GM19351 (cell line): Measurements from ENCODE around the gene TYW1B.
"Not testable (repeated sequence)": the region's sequence is repeated elsewhere in the genome, so short reads cannot be mapped to it uniquely, and the experiment has no call there.

Experiments
- ATAC-seq: cut with Tn5 transposase; IDR thresholded peaks from one replicate; pipeline ENCODE4 v1.9.1; 2021; ENCODE audit warnings: mild to moderate bottlenecking, moderate library complexity; ENCODE audit not compliant: unreplicated experiment

Gene TYW1B

DNA sequence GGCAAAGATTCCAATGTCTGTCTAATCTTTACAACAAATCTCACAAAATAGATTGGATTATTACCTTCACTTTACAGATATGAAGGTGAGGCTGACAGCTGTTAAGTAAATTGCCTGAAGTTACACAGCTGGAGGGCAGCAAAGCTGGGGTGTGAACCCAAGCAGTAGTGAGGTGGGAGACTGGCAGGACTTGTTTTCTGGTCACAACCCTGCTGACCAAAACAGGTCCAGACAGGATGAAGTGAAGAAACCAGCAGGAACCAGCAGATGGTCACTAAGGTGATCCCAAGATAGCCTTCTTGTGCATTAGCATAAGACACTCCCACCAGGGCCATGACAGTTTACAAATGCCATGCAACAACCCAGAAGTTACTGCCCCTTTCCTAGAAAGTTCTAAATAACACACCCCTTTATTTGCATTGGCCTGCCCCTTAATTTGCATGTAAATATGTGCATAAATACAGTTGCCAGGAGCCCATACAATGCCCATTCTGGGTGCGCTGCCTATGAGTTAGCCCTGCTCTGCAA, 195.2 kb downstream of the TYW1B start:
- not testable (repeated sequence) for ATAC-seq

DNA sequence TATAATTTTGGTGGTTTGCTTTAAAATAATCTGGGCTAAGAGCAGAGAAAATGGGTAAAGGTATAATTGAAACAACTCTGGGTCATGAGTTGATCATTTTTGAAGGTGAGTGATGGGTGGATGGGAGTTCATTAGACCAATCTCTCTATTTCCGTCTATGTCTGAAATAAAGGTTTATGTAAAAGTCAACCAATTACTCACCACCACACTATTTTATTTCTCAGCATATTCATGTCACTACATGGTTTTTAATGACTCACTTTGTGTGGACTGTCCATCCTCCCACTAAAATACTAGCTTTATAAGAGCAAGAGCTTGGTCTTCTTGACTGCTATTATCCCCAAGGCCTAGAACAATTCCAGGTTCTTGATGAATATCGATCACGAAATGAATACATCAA, 199.6 kb downstream of the TYW1B start:
- ATAC-seq = not testable (repeated sequence)

DNA sequence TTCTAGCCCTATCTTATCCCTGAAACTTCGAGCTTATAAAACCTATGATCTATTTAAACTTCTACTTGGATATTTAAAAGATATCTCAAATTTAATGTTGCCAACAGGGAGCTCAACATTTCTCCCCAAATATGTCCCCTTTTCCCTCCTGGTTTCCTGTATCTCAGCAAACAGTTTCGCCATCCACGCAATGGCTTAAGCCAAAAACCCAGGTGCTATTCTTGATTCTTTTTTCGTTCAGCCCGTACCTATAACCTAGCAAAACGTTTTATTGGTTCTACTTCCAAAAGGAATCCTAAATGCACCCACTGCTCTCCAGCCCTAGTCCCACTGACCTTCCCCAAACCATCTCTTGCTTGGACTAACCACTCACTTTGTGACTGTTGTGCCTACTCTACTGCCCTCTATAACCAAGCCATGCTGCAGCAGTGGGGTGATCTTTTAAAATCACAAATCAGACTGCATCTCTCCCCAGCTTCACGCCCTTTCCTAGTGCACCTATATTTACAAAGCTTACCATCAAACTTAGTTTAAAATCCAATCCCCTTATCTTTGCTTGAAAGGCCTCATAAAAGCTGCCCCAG, 201.5 kb downstream of the TYW1B start:
- not testable (repeated sequence) for ATAC-seq

DNA sequence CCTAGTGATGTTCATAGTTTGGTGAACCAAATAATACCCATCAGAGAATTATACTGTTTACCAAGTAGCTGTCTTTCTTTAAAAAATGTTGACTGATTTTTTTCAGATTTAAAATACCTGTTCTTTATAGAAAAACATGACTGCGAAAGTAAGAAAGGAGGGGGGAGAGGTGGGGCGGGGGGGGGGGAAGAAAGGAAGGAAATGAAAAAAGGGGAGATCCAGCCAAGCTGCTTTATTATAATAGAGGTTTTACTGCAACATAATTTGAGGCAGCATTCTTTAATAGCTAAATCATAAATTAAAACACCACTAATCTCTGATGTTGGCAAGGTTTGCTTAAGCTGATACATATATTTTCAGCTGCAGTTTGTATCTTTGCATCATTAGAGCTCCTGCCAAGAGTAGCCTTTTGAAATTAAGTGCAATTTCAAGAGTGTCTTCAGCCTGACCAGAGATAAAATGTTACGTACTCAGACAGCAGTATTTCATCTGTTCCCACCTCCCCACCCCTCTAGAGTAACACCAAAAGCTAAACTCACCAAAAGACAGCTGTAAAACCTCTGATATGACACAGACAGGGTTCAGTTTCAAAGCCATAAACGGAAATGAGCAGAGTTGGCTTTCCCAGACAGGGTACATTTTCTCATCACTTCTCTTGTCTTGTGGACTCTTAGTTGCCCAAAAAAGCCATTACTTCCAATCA, 202.1 kb downstream of the TYW1B start:
- peak; percentile 96 for ATAC-seq

DNA sequence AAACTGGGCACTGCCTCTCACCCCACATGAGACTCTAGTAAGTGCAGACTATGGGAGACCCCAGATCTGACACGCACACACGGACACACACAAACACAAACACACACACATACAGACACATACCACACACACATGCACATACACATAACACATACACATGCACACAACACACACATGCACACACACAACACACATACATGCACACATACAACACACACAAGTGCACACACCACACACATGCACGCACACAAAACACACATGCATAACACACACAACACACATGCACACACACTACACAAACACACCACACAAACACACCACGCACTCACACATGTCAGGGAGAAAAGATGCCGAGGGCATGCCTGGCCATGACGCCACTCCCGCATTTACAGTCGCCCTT, 205.5 kb downstream of the TYW1B start:
- ATAC-seq = no peak

DNA sequence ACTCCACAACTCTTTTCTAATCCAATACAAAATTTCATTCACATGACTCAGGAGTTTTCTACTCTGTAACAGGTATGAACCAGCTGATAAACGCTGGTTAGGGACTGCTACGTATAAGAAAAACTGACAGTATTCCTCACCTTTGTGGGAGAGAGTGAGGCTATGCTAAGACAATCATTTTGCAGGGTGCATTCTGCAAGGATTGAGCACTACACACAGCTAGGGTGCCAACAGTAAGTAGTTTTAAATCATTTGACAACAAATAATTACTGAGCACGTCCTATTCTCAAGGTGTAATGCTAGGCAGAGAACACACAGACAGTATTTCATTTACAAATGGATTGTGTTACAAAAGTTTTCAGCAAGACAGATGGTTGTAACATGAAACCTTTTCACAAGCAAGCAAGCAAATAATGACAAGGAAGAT, 206.2 kb downstream of the TYW1B start:
- ATAC-seq = not testable (repeated sequence)

DNA sequence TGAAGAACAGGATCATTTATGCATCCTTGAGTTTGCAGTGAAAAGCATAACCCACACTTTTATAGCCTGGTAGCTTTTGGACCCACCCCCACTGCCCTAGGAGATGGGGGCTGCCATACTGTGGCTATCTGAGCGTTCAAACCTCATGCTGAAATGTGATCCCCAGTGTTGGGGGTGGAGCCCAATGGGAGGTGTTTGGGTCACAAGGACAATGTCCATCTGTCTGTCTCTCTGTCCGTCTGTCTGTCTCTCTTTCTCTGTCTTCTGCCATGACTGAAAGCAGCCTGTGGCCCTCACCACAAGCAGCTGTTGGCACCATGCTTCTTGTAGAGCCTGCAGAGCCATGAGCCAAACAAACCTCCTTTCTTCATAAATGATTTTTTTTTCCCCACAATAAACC, 207.1 kb downstream of the TYW1B start:
- not testable (repeated sequence) for ATAC-seq

DNA sequence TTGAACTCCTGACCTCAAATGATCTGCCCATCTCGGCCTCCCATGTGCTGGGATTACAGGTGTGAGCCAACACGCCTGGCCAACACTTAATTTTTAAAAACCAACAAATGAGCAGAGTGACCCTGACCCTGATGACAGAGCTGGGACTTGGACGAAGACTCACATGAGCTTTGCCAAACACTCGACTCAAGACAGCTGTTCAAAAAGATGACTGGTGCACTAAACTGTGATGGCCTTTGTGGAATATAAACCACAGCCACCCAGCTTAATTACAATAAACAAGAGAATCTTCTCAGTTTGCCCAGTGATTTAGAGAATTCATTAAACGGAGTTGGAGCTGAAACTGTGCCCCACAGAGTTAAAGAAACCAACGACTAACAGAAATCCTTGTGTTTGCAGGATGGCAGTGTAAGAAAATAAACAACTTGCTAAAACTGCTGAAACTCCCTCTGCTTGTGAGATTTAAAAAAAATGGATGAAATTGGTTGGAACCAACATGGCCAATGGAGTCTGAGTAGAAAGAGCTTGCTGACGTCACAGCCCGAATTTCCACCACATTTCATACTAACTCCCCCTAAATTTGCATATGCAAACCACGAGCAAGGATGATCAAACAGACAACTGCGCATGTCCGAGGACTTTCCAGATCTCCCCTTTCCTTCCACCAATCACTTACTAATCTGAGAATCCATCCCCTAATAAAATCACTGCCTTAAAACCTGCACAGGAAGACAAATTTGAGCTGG, 209.4 kb downstream of the TYW1B start:
- not testable (repeated sequence) for ATAC-seq

DNA sequence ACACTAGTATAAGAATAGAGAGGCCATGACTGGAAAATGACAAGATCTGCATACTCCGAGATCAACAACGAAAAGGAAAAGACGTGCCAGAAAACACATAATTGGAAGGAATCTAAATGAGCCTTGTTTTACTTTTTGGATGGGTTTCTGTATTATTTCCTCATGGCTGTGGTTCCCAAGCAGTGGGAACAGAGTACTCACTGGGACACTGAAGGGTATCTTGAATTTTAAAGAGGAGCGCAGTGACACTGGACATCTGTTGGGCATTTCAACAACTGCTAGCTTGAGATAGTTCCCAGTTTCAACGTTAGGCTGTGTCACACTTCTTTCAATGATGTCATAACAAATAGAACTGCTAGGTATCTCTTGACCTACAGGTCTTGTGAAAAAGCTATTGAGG, 218.2 kb downstream of the TYW1B start:
- ATAC-seq = not testable (repeated sequence)

DNA sequence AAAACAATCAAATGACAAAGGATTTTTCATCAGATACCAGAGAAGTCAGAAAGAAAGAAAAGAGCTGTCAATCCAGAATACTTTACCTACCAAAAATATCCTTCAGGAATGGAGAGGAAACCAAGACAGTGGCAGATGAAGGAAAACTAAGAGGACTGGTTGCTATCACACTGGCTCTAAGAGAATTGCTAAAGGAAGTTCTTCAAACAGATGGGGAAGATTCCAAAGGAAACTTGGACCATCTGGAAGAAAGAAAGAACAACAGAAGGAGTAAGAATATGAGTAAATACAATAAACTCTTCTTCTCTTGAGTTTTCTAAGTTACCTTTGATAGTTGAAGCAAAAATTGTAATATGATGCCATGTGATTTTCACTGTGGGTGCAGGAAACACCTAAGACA, 220.0 kb downstream of the TYW1B start:
- ATAC-seq = not testable (repeated sequence)

DNA sequence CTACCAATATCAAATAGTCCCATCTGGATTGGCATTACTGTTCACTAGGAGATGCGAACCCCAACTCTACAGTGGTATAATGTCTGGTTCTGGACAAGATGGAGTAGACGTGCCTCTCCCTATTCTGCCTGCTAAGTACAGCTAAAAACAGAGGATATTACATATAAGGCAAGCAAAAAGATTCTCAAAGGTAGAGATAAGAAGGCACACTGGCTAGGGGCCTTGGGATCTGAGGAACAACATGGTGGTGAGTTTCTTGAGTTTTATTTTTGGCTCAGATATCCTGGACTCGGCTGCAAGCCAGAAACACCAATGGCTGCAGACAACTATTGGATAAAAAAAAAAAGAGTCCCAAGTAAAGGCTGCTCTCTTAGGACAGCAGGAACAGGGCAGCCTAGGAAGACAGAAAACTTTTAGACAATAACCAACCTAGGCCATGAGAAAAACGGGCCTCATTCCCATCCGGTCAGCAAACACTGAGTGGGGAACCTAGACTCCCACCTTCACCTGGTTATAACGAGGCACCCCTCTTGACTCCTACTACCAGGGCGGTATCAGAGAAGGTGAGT, 222.1 kb downstream of the TYW1B start:
- not testable (repeated sequence) for ATAC-seq

DNA sequence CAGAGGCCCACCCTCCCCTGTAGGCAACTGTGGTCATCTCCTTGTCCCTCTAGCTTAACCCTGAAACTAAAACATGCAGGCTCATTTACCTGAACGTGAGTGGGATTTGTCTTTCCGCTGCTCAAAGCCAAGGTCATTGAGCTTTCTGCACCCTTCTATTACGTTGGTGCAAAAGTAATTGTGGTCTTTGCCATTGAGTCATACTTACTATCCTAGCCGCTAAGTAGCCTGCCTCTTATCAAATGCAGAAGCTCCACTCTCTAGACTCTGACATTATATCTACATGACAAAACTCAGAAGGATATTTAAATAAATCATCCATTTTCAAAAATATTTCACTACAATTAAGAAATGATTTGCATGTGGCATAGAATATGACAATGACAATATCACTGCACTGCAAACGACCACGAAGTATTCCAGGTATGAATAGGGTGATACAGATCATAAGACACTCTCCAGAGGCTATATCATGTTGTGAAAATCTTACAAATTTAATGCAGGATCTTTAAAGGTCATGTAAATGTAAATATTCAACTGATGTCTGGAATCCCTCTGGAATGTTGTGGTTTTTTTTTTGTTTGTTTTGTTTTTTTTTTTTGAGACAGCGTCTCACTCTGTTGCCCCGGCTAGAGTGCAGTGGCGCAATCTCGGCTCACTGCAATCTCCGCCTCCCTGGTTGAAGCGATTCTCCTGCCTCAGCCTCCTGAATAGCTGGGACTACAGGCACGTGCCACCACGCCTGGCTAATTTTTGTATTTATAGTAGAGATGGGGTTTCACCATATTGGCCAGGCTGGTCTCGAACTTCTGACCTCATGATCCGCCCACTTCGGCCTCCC, 223.0 kb downstream of the TYW1B start:
- not testable (repeated sequence) for ATAC-seq

DNA sequence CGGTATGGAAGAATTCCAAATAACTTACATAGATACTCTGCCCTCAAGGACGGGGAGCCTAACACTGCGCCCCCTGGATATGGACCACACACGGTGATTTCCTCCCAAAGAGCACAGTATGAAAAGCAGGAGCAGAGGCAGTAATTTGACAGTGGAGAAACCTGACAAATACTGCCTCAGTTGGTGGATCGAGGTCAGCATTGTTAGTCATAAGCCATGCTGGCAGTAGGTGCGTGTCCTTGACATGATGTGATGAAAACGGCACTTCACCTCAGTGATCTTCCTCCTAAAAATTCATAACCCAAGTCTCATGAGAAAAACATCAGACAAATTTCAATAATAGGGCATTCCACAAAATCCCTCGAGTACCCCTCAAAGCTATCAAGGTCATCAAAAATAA, 224.5 kb downstream of the TYW1B start:
- not testable (repeated sequence) for ATAC-seq

DNA sequence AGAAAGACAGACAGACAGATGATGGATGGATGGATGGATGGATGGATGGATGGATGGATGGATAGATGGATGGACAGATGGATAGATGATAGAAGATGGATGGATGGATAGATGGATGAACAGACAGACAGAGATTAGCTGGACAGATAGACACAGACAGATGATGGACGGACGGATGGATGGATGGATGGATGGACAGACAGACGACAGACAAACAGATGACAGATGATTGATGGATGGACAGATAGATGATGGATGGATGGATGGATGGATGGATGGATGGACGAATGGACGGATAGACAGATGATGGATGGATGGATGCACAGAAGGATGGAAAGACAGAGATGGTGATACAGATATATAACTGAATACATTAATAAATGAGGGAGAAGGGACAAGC, 224.9 kb downstream of the TYW1B start:
- ATAC-seq = no peak

DNA sequence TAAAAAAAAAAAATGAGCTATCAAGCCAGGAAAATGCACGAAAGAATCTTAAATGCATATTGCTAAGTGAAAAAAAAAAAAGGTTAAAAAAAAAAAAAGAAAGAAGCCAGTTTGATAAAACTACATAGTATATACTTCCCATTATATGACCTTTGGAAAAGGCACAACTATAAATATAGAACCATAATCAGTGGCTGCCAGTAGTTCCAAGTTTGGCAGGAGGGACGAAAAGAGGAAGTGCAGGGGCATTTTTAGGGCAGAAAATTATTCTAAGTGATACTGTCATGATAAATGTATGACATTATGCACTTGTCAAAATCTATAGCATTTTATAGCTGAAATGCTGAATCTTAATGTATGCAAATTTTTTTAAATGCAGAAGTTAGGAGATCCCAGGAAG, 226.3 kb downstream of the TYW1B start:
- ATAC-seq = not testable (repeated sequence)

DNA sequence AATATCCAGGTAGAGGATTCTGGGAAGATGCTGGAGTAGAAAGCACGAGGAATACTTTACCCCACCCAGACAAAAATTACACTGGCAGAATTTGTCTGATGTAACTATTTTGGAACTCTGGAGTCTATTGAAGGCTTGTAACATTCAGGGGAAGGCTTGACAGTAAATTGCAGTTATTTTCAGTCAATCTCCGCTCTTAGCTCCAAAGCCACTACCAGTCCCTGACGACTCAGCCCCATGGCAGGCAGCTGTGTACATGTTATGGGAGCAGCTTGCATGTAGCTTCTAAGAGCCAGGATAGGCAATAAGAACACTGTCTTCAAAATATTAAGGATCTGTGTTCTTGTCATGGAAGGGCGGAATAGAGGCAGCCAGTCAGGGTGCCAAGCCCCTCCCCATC, 238.0 kb downstream of the TYW1B start:
- not testable (repeated sequence) for ATAC-seq

DNA sequence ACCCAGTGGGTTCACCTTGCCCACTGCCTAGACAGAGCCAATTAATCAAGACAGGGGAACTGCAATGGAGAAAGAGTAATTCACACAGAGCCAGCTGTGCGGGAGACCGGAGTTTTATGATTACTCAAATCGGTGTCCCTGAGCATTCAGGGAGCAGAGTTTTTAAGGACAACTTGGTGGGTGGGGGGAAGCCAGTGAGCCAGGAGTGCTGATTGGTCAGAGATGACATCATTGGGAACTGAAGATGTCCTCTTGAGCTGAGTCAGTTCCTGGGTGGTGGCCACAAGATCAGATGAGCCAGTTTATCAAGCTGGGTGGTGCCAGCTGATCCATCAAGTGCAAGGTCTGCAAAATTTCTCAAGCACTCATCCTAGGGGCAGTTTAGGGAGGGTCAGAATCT, 240.7 kb downstream of the TYW1B start:
- not testable (repeated sequence) for ATAC-seq

DNA sequence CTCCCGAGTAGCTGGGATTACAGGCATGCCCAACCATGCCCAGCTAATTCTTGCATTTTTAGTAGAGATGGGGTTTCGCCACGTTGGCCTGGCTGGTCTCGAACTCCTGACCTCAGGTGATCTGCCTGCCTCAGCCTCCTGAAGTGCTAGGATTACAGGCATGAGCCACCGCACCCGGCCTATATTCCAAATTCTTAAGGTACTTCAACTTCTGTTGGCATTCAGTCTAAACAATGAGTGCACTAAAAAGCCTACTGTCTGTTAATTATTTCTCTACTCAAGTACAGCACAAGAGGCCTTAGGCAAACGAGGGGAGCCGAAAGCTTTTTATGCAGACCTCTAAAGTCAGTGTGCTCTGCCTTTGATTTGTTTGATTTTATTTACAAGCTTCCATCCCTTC, 243.4 kb downstream of the TYW1B start:
- ATAC-seq = not testable (repeated sequence)

DNA sequence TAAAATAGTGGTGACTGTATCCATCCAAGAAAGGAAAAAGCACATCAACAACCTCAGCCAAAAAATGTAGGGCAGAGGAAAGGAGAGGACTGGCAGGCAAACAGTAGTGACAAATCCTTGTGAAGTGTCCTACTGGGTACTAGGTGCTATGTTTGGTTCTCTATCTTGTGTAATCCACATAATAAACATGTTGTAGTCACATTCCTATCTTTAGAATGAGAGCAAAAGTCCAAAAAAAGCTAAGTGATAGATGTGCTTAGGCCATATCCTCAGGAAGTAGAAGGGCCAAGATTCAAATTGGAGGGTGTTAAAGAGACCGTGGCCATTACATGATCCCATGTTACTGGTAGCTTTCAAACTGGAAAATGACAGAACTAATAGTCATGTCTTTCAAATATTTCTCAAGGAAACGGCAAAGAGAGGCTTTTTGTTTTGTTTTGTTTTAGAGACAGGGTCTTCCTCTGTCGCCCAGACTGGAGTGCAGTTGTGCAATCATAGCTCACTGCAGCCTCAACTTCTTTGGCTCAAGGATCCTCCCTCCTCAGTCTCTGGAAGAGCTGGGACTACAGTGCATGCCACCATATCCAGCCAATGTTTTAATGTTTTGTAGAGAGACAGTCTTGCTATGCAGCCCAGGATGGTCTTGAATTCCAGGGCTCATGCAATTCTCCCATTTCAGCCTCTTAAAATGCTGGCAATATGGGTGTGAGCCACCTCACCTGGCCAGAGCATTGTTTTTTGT, 244.2 kb downstream of the TYW1B start:
- not testable (repeated sequence) for ATAC-seq
